Fibroblast of mammary gland (primary cell): ENCODE results near the gene MYOZ2.
A peak's percentile ranks its signal among the peaks of the same experiment; 100 is the strongest.

Experiments
- DNase-seq: peaks from one replicate; pipeline ENCODE4 v3.0.0-alpha.2; 2010; ENCODE audit warnings: low read depth
- H3K4me3 ChIP-seq: 2 replicates; pipeline ENCODE4 v1.5.1; 2011; ENCODE audit warnings: low read depth, mild to moderate bottlenecking, low read length, moderate library complexity; ENCODE audit not compliant: control insufficient read depth
- CTCF ChIP-seq: conservative IDR thresholded peaks from 2 replicates; pipeline ENCODE4 v1.5.1; 2011; ENCODE audit warnings: low read depth, low read length, inconsistent platforms; ENCODE audit not compliant: control insufficient read depth, insufficient read depth

The MYOZ2 gene

GRCh38 chr4:119212234-119212963, 76.8 kb downstream of the MYOZ2 start, which contains the start of gene USP53:
USP53 (plus strand) TSS chr4:119212713; CDS start chr4:119239760, 27,047 bp downstream.
- TF ChIP-seq CTCF, result no peak
- H3K4me3 ChIP-seq, result peak within 1 kb of the TSS; percentile 85
- DNase-seq, result peak; percentile 98

GRCh38 chr4:119212964-119213606, 77.5 kb downstream of the MYOZ2 start:
- H3K4me3 ChIP-seq, result peak overlapping the region; percentile 85
- peak; percentile 95 for DNase-seq
- peak; percentile 34 for TF ChIP-seq CTCF

- no peak for DNase-seq
- H3K4me3 ChIP-seq, result no peak overlapping the region
- no peak for TF ChIP-seq CTCF
Observed at GRCh38 chr4:119218093-119218492, 82.5 kb downstream of the MYOZ2 start.

GRCh38 chr4:119221412-119221811, 85.8 kb downstream of the MYOZ2 start:
- no peak for TF ChIP-seq CTCF
- no peak for DNase-seq
- H3K4me3 ChIP-seq, result no peak overlapping the region

GRCh38 chr4:119227690-119228089, 92.1 kb downstream of the MYOZ2 start:
- no peak for DNase-seq

GRCh38 chr4:119228406-119228805, 92.8 kb downstream of the MYOZ2 start:
- H3K4me3 ChIP-seq, result no peak overlapping the region
- no peak for DNase-seq
- TF ChIP-seq CTCF, result no peak

More at GRCh38 chr4:119227690-119228089, 92.1 kb downstream of the MYOZ2 start:
- no peak overlapping the region for H3K4me3 ChIP-seq
- TF ChIP-seq CTCF, result no peak
